Stimulated activated CD8-positive, alpha-beta memory T cell treated with anti-CD3 and anti-CD28 coated beads, Interleukin-15, amount 100 ng/mL, for 24 hours (primary cell): ENCODE measurements around the gene BMP7.
"Not testable (repeated sequence)": the region's sequence is repeated elsewhere in the genome, so short reads cannot be mapped to it uniquely, and the experiment has no call there.

ENCODE experiments used
- DNase-seq: peaks from one replicate; pipeline ENCODE4 v3.0.0-alpha.2; 2020; ENCODE audit warnings: low read depth

BMP7 gene

GRCh38 chr20:57287901-57288300 is 21.5 kb upstream of the BMP7 start:
- no peak for DNase-seq

GRCh38 chr20:57287007-57287880 is 20.8 kb upstream of the BMP7 start:
- no peak for DNase-seq

- no peak for DNase-seq
These were observed 17.4 kb upstream of the BMP7 start for GRCh38 chr20:57283860-57284259.

DNA sequence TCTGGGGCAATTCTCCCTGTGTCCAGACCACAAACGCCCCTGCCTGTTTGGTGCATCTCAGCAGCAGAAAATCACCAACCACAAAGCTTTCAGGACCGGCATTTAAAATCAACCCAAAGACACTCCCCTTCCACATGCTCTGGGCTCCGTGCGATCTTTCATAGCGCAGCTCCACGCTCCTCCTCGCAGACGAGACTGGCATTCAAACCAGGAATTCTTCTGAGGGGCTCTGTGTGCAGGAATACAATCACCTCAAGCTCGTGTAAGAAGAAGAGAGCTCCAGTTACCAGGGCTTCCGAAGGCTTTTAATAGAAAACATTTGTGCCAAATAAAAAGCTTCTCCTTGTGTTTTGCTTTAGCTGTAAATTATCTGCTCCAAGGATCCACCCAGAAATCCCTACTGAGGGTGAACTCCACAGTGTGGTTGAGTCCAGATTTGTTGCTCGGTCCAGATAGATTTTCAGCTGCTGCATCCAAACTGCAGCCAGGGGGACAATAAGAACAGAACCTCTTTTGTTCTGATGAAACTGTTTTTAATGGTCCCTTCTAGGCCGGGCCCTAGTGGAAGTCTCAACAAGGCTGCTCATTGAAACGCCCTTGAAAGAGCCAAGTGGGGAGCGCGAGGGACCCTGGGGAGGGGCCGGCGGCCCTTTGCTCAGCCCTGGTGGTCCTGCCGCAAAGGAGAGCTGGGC is 16.4 kb upstream of the BMP7 start:
- no peak for DNase-seq

DNA sequence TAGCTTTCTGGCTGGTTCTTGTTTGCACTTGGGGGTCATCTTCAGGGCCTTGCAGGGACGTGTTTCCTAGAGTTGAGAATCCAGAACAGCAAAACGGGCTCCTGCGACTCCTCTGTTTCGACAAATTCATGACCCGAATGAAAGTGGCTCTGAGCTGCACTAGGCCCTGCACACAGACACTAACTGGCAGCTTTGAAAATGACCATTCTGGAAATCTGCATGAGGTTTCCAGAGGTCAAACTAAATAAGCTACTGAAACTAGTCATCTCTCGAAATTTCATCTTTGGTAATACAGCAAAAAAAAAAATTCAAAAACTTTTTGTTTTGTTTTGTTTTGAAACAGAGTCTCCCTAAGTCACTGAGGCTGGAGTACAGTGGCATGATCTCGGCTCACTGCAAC is 15.5 kb upstream of the BMP7 start:
- no peak for DNase-seq

DNA sequence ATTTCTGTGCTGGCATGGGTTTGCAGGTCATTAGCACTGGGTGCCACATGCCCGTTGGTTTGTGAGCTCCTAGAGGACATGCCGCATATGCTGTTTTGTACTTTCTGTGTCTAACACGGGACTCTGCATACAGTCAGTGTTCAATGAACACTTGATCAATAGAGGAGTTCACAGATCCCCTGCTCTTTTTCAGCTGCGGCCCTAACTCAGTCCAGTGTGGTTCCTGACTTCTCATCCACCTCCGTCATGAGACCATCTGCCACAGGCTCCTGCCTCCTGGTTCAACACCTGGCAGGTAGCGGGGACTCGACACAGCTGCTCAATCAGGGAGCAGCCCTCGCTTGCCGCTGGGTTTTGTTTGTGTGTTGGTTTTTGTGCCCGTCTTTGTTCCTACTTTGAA is 13.8 kb upstream of the BMP7 start:
- DNase-seq, result no peak

- DNase-seq, result not testable (repeated sequence)
These were observed 13.1 kb upstream of the BMP7 start for GRCh38 chr20:57279548-57279947.

DNA sequence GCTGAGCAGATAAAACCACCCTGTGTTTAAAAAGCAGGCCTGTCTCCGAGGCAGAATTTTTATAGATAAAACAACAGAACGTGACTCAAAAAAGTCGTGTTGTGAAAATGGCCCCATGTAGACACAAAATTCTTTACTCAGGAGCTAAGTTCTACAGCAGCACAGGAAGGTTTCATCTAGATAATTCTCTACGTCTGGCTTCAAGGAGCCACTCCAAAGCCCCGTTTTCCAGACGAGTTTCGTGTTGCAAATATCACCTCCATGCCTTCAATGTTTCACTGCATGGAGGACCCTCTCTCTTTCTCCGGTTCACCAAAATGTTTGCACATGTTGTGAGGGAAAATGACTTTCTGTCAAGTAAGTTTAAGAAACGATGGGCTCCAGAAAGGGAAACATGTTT is 12.0 kb upstream of the BMP7 start:
- DNase-seq, result no peak

DNA sequence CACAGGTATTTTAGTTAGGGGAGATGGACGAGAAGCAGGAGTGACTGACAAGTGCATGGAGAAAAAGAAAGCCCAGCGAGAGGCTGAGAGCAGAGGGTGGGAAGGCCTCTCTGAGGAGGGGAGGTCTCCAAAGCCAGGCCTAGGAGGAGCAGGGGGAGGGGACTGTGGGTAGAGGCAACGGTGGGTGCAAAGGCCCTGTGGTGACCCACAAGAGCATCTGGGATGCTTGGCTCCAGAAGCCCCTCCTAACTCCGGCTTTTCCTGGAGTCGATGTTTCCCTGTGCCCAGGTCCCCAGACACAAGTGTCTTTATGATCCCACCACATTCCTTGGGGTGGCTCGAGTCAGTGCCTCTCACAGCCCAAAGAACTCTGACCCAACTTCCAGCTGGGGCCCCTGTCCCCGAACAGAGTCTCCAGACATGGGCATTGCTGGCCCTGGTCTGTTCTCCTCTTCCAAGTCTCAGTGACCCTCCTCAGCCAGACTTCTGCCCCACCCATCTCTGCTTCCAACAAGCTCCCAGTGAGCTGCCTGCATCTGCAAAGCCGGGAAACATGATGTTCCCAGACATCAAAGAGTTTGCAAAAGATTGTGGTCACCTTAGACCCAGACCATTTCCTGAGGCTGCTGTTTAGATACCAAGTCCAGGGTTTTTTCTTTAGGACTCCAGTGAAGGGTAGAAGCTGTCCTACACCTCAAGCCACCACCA is 11.1 kb upstream of the BMP7 start:
- no peak for DNase-seq

- DNase-seq, result no peak
These were observed 9.8 kb upstream of the BMP7 start for GRCh38 chr20:57276221-57276620.

DNA sequence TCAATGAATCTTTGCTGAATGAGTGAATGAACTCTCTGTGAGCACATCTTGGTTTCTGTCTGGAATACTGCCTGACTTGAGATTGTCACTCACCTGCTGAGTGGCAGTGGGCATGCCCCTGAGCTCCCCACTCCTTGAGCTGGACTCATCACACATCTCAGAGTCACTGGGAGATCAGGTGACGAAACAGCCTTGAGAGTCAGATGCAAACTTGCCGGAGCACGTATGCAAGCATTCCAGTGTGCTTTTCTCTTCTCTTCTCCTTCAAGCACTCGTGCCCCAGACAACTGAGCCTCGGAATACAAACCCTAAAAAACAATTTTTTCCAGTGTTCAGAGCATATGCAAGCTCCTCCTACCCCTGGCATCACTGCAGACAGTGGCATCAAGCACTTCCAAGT is 9.4 kb upstream of the BMP7 start:
- DNase-seq, result no peak

DNA sequence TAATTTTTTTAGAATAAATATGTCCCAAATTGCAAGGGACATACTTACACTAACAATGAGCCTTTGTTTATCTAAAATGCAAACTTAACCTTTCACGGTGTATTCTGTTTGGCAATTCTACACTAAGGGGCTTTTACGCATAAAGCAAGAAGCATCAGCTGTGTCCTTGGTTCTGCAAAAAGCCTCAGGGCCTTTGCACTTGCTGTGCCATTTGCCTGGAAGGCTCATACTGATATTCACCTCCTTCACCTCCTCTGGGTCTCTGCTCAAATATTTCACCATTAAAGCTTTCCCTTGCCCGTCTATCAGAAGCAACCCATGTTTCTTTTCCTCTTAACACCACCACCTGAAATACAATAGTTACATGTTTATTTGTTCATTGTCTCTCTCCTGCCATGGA is 8.9 kb upstream of the BMP7 start:
- DNase-seq, result no peak

GRCh38 chr20:57274846-57275245 is 8.4 kb upstream of the BMP7 start:
- no peak for DNase-seq

GRCh38 chr20:57274299-57274698 is 7.9 kb upstream of the BMP7 start:
- DNase-seq, result no peak

DNA sequence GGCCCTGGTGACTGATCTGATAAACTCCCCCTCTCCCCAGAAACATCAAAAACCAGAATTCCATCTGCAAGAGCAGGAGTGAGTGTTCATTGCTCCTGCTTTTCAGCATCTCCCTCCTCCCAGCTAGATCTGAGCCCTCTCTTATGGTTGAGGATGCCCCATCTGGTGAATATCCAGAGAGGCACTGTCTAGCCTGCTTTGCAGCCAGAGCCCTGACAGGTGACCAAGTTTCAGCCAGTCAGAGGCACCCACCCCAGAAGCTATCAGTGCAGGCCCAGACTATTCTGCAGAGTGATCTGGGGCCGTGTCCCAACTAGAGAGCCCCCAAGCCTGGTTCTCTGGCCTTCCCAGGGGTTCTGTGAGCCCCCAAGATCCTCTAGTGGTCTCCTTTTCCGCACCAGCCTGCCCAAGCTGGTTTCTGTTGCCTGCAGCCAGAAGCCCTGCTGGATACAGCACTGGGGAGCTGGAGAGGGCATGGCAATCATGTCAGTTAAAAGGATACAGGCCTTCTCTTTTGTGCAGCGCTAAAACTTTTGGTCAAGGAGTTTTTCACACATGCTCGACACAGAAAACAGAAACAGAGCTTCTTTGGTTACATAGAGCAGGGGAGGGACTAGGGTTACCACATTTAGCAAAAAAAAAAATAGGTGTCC is 6.6 kb upstream of the BMP7 start:
- no peak for DNase-seq

DNA sequence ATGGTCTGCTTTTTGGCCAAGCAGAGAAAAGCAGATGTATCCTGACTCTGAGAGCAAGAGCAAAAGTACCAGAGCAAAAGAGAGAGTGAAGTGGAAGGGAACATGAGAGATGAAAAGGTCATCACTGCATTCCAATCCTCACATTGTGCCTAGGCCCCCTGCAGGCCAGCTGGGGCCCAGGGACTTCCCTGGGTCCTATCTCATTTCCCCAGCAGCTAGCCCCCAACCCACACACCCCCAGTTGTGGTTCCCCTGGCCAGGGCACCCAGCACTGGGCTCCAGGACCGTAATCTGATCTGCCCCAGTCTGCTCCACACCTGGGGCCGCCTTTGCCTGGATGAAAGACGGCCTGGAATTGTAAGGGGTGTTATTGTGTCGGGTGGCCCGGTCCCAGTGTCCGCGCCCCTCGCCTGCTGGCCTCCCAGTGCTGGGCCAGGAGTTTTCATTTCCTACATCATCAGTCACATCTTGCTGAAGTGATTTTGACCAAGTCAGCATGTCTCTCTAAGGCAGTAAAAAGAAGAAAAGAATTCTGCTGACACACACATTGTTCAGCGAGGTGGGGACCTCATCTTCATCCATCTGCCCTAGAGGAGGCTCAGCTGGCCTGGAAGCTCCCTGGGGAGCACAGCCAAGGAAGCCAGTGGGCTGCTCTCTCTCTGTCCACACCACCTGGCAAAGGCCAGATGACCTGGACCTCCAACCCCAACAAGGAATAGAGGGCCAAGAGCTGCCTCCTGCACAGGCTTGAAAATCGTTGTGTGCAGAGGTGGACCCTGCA is 4.0 kb upstream of the BMP7 start:
- no peak for DNase-seq

GRCh38 chr20:57269148-57269984 is 2.9 kb upstream of the BMP7 start:
- no peak for DNase-seq

DNA sequence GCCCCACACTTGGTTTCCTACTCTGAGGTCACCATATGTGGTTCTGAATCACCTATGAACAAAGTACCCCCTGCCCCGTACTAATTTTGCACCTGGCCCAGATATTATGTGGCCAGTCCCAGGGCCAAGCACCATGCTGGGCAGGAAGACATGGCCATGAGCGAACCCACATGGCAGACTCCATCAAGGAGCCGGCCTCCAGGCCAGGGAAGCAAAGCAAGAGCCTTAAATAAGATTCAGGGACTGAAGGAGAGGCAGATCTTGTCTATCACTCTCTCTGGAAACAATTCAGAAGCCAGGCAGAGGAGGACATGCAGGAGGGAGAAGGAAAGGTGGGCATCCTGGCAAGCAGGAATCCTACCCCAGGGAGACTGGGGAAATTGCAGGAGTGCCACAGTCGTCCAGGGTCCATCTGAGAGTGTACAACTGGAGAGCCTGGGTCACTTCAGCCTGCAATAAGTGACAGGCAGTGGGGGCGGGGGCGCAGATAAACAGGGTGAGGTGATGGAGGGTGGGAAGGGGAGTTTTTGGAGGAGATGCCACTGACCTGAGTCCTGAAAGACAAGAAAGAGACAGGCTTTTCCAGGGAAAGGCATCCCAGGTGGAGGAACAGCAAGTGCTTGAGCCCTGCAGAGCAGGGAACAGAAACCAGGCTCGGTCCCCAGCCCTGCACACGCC is 2.1 kb upstream of the BMP7 start:
- no peak for DNase-seq

DNA sequence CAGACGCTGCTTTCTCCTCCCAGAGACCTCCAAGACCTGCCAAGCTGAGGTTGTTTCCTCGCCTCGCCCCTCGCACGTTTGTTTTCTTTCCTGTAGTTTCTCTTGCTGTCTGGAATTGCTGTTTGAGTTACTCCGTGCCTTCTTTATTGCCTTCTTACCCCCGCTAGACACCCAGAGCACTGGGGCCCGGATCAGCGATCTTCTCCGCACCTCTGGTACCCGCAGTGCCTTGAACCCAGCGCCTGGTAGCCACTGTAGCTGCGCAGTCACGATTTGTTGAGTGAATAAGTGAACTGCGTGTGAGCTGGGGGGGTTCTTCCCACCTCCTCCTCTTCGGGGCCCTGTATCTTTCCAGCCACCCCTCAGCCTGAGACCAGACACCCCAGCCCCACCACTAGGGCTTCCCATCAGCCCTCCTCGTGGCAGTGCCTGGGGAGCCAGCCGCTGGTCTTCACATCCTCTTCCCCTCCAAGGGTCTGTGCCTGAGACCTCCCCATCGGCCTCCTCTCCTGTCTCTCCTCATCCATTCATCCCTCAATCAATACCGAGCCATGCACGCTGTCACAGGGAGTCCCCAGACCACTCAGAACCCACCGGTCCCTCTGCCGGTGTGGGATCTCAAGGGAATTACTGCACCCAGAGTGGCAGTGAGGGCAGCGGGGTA is 849 bp upstream of the BMP7 start:
- DNase-seq, result no peak

DNA sequence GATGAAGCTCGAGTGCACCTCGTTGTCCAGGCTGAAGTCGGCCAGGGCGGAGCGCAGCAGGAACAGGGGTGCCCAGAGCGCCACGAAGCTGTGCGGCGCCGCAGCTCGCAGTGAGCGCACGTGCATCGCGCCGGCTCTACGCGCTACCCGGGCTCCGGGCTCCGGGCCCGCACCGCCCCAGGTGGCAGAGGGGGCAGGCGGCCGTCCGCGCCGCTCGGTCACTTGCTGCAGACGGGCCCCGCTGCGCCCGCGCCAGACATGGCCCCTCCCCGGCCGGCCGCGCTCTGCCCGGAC is 497 bp downstream of the BMP7 start:
- no peak for DNase-seq
